ENCODE data around the gene SYPL2.

The SYPL2 gene

DNA sequence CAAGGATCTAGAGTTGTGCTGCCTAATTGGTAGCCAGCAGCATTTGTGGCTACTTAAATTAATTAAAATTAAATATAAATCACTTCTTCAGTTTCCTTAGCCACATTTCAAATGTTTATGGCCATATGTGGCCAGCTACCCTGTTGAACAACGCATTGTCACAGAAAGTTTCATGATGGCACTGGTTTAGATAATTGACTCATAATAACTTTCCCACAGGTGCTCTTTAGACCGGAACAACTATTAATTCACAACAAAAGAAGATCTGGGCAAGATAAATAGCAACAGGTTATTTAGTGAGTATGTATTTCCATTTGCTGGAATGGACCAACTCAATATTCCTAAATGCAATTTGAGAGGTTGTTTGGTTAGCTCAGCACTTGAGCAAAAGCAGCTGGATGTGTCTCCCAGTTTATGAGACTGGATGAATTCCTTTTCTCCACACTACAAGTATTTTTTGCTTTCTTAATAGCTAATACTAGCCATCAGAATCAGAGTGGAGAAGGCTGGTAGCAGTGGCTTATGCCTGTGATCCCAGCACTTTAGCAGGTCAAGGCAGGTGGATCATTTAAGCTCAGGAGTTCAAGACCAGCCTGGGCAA lies 46.9 kb downstream of the SYPL2 start:
- DNase-seq (ENCODE audit: low spot score), result no peak
- no peak for FAIRE-seq

- DNase-seq (ENCODE audit: low spot score) (no peak), FAIRE-seq (no peak)
These were observed 48.5 kb downstream of the SYPL2 start for GRCh38 chr1:109514846-109515245.

DNA sequence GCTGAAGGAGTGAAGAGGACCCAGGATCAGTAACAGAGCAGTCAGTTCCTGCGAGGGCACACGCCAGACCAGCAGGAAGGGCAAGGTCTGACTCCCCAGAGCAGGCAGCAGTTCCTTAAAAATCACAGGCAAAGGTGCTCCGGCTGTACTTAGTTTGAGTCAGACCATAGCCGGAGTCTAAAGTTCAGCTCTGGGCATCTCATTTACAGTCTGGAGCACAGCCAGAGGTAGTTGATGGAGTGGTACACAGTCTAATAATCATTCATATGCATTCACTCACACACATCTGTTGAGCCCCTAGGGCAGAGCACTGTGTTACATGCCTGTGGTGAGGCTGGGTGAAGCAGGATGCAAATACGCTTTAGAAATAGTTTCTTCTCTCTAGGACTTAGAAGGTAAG lies 50.5 kb downstream of the SYPL2 start:
- DNase-seq (ENCODE audit: low spot score) (no peak), FAIRE-seq (no peak)

GRCh38 chr1:109517337-109517736 lies 51.0 kb downstream of the SYPL2 start:
- no peak for FAIRE-seq
- DNase-seq (ENCODE audit: low spot score), result no peak

GRCh38 chr1:109521002-109521951 lies 54.9 kb downstream of the SYPL2 start:
- no peak for DNase-seq (ENCODE audit: low spot score)
- no peak for FAIRE-seq

GRCh38 chr1:109522026-109522425 lies 55.7 kb downstream of the SYPL2 start:
- DNase-seq (ENCODE audit: low spot score), result no peak
- no peak for FAIRE-seq

GRCh38 chr1:109523706-109524105 lies 57.4 kb downstream of the SYPL2 start:
- no peak for FAIRE-seq

GRCh38 chr1:109527098-109527811 lies 60.9 kb downstream of the SYPL2 start:
- FAIRE-seq, result no peak

More at GRCh38 chr1:109523706-109524105, 57.4 kb downstream of the SYPL2 start:
- no peak for DNase-seq (ENCODE audit: low spot score)

DNA sequence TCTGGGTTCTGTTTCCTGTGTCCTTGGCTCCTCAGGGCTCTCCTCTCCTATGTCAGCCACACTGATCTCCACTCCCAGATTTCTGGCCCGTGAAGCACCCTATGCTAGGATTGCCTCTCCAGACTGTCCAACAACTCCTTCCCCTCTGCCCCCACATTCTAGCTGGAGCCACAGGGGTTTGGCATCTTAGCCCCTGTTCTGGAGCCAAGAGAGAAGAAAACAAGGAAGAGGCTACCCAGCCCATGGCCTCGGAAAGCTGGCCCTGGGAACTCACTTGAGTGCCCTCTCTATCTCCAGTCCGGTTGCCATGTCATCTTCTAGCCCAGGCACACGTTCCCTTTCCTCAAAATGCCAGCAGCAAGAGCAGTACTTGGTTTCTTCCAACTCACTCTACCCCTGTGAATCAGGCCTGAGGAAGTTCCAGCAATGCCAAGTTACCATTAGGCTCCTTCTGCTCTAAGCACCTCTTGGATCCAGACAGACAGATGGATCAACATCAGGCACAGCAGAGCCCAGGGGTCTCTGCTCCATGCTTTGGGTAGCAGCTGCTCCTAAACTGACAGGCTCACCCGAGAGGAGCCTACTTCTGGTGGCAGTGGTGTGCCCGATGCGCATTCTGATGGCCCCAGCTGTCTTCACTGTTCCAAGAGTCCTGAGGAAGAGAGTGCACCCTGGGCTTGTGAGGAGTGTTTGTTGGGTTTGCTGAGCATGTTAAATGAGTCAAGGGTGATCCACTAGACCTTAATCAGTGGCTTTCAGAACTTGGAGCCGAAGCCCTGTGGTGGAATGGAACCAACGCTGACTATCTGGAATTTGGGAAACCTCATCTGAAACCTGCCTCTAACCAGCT lies 61.7 kb downstream of the SYPL2 start:
- no peak for DNase-seq (ENCODE audit: low spot score)

More at GRCh38 chr1:109527098-109527811, 60.9 kb downstream of the SYPL2 start:
- DNase-seq (ENCODE audit: low spot score), result no peak

DNA sequence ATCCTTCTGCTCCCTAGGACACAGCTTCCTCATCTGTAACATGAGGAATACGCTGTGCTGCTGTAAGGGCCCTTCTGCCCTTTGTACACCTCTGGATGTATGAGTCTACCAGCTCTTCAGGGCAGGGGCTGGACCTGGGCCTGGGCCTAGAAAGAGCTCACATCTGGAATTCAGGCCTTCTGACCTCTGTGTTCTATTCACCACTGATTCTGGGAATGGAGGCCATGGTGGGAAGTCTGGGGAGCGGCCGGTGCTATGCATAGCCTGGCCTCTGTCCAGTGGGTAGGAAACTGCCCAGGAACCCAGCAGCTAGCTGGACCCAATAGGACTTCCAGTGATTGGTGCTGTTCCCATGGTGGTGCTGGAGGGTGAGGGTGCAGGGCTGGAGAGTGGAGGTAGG lies 62.4 kb downstream of the SYPL2 start:
- FAIRE-seq, result no peak
- DNase-seq (ENCODE audit: low spot score), result no peak

More for the DNA sequence above, 61.7 kb downstream of the SYPL2 start:
- no peak for FAIRE-seq

- DNase-seq (ENCODE audit: low spot score) (no peak), FAIRE-seq (no peak)
These were observed 63.6 kb downstream of the SYPL2 start for GRCh38 chr1:109529881-109530456.

GRCh38 chr1:109530457-109531087 lies 64.2 kb downstream of the SYPL2 start:
- DNase-seq (ENCODE audit: low spot score) (no peak), FAIRE-seq (no peak)

DNA sequence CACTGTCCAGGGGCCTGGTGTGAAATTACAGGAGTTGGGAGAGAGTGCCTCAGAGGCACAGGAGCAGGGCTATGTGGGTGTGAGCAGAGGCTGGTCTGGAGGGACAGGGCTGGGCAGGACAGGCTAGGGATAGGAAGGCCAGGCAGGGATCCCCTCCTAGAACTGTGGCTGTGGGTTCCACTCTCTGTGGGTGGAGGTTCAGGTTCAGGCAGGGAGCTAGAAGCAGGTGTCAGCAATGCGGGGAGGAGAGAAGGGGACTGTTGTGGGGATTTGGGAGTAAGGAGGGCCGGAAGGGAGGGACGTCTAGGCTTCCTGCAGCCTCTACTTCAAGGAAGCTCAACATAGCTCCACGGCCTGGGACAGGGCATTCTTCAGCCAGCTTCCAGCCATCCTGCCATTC lies 65.0 kb downstream of the SYPL2 start:
- no peak for DNase-seq (ENCODE audit: low spot score)
- FAIRE-seq, result no peak

Measured in urothelium cell line (cell line).